Activated B cell treated with CpG ODN at 0.5 μM for 24 hours (primary cell): ENCODE data around the gene CCDC92B. TPM values are rescaled to one million over a fixed set of nuclear protein-coding genes. Genes with fewer than 3 reads are reported as not detected.

Experiments
- ATAC-seq: fragments of 200-7000 bp; cut with Tn5 transposase; one replicate; pipeline ENCODE4 v1.10.0; 2021; ENCODE audit warnings: low read depth, mild to moderate bottlenecking, moderate library complexity
- CTCF ChIA-PET: fragments of 350-600 bp; sonication (Branson Sonifier 250); formaldehyde crosslinking; loops from one replicate; lab custom pipeline; 2021; ENCODE audit warnings: antibody characterized with exemption; lab: Charles Lee
- POLR2A ChIA-PET: fragments of 350-600 bp; sonication (Branson Sonifier 250); formaldehyde crosslinking; loops from one replicate; lab custom pipeline; 2021; ENCODE audit warnings: antibody characterized with exemption; lab: Charles Lee
- DNase-seq: peaks from one replicate; pipeline ENCODE4 v3.0.0; 2022
- H3K27ac Mint-ChIP-seq: one replicate; pipeline ENCODE4 v1.8.0; 2020; ENCODE audit warnings: mixed read lengths
- H3K27me3 Mint-ChIP-seq: one replicate; pipeline ENCODE4 v1.8.0; 2021; ENCODE audit warnings: mixed read lengths
- H3K36me3 Mint-ChIP-seq: one replicate; pipeline ENCODE4 v1.8.0; 2021; ENCODE audit warnings: low read depth, mixed read lengths
- H3K4me1 Mint-ChIP-seq: one replicate; pipeline ENCODE4 v1.8.0; 2021; ENCODE audit warnings: mixed read lengths
- H3K4me3 Mint-ChIP-seq: one replicate; pipeline ENCODE4 v1.8.0; 2020; ENCODE audit warnings: mild to moderate bottlenecking, mixed read lengths
- H3K9me3 Mint-ChIP-seq: one replicate; pipeline ENCODE4 v1.8.0; 2020; ENCODE audit warnings: mixed read lengths
- intact Hi-C: fragments of 100-400 bp; cut with micrococcal nuclease; formaldehyde crosslinking; loops from one replicate; pipeline ENCODE4 v1.15.1; 2024
- total RNA-seq: library from RNA; stranded (reverse); gene quantifications from 2 replicates; pipeline ENCODE4 v1.2.3, GENCODE V29; 2022
- TF ChIP-seq, protein P1 (sequence below): fragments of 200-600 bp; IDR thresholded peaks from one replicate; pipeline ENCODE4 v1.8.0; 2022; ENCODE audit warnings: antibody characterized with exemption, mild to moderate bottlenecking

The CCDC92B gene
- total RNA-seq, 1 donor from 2014 or later = not detected

GRCh38 chr17:2796164-2797125, 47.0 kb upstream of the CCDC92B start, which contains the start of gene RAP1GAP2:
RAP1GAP2 (plus strand) TSS chr17:2796438; CDS start chr17:2796528, 90 bp downstream.
- H3K4me1 Mint-ChIP-seq = peaks cover 77% of the 10 kb centered on the region
- no peaks in the 10 kb centered on the region for H3K27me3 Mint-ChIP-seq
- H3K27ac Mint-ChIP-seq = peak within 1 kb of the TSS; percentile 20
- H3K4me3 Mint-ChIP-seq = peak within 1 kb of the TSS; percentile 72
- TF ChIP-seq, protein P1, sequence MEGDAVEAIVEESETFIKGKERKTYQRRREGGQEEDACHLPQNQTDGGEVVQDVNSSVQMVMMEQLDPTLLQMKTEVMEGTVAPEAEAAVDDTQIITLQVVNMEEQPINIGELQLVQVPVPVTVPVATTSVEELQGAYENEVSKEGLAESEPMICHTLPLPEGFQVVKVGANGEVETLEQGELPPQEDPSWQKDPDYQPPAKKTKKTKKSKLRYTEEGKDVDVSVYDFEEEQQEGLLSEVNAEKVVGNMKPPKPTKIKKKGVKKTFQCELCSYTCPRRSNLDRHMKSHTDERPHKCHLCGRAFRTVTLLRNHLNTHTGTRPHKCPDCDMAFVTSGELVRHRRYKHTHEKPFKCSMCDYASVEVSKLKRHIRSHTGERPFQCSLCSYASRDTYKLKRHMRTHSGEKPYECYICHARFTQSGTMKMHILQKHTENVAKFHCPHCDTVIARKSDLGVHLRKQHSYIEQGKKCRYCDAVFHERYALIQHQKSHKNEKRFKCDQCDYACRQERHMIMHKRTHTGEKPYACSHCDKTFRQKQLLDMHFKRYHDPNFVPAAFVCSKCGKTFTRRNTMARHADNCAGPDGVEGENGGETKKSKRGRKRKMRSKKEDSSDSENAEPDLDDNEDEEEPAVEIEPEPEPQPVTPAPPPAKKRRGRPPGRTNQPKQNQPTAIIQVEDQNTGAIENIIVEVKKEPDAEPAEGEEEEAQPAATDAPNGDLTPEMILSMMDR = no peak
- ChIA-PET CTCF (interaction anchor here (1.0 to 1.6 kb wide), 3 partner anchors 10 to 18 kb away, joined by 3 to 9 read pairs (median 8); no protein-coding TSS in a partner anchor), POLR2A (interaction anchor here (0.5 to 2.0 kb wide), 5 partner anchors 16 to 340 kb away, joined by 3 to 13 read pairs (median 5); no protein-coding TSS in a partner anchor)
- H3K36me3 Mint-ChIP-seq = peaks cover 7% of the 10 kb centered on the region
- ATAC-seq (peak; percentile 75), DNase-seq (peak; percentile 46)
- intact Hi-C loops = loop anchor here (1.0 kb wide), 1 partner anchor 18 kb away; no protein-coding TSS in a partner anchor
- no peaks in the 10 kb centered on the region for H3K9me3 Mint-ChIP-seq

DNA sequence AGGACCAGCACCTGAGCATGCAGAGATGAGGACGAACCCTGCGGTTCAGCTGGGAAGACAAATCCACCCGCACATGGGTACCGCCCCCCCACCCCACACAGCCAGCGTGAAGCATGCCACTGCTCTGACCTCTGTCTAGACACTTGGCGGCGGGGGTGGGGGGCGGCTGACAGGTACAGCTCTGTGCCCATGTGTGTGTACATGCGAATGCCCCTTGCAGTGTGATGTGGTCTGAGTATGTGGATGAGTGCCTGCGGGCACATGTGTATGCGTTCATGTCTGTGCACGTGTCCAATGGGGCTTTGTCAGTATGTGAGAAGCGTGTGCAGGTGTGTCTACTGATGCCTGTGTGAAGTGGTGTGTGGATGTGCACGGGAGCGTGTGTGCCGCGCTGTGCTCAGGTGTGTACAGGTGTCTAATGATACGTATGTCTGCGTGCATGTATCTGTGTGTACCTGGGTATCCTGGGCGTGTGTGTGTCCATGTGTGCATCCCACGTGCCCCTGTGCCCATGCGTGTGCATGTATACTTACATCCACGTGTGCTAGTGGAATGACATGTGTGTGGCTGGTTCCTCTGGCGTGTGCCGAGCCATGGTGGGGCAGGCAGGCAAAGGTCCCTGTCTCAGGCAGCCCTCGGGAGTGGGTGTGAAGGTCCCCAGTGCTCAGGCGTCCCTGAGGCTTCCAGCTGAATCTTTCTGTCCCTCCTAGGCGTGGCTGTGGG, 46.1 kb upstream of the CCDC92B start:
- Mint-ChIP-seq H3K27ac (peak overlapping the region; percentile 20), H3K36me3 (peaks cover 7% of the 10 kb centered on the region), H3K27me3 (no peaks in the 10 kb centered on the region), H3K4me3 (peak overlapping the region; percentile 72), H3K4me1 (peaks cover 85% of the 10 kb centered on the region), H3K9me3 (no peaks in the 10 kb centered on the region)
- ChIA-PET POLR2A (interaction anchor here (0.6 to 2.0 kb wide), 4 partner anchors 17 to 339 kb away, joined by 4 to 13 read pairs (median 6); no protein-coding TSS in a partner anchor), CTCF (interaction anchor here (1.0 to 1.5 kb wide), 2 partner anchors 10 to 19 kb away, joined by 3 to 8 read pairs; no protein-coding TSS in a partner anchor)
- TF ChIP-seq, protein P1 = no peak
- ATAC-seq (peak; percentile 1), DNase-seq (no peak)
- intact Hi-C loops = loop anchor here (1.0 kb wide), 1 partner anchor 19 kb away; no protein-coding TSS in a partner anchor

DNA sequence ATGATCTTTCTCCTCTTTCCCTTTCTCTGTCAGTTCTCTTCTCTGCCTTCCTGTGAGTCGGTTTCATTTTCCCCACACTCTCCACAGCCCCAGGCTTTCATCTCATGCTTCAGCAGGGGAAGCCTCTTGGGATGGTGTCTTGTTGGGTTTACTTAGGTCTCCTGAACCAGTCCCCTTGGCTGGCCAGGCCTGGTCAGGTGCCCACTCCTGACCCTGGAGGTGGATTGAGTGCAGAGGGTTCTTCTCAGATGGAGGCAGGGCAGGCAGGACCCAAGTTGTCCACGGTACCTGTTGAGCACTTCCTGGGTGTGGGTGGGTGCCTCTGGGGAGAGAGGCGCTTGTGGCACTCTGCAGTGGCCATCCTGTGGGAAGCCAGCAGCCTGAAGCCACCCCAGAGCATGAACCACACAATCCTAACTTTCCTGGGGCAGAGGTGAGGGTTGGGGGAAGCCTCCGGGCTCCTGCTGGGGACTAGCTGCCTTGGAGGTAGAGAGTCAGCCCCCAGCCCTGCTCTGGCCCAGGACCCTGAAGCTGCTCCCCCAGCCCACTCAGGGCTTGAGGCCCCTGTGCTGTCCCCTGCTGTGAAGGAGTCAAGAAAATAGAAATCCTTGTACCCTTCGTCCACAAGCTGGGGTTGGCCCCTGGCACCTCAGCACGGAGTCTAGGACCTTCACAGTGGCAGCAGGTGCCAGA, 44.8 kb upstream of the CCDC92B start:
- ChIA-PET CTCF (interaction anchor here (1.1 to 4.6 kb wide), 2 partner anchors 21 to 218 kb away, joined by 3 to 21 read pairs; no protein-coding TSS in a partner anchor), POLR2A (interaction anchor here (0.6 to 5.0 kb wide), 2 partner anchors 20 to 204 kb away, joined by 3 to 51 read pairs; no protein-coding TSS in a partner anchor)
- Mint-ChIP-seq H3K4me3 (peak overlapping the region; percentile 67), H3K27ac (no peak overlapping the region), H3K36me3 (peaks cover 2% of the 10 kb centered on the region), H3K9me3 (no peaks in the 10 kb centered on the region), H3K27me3 (no peaks in the 10 kb centered on the region), H3K4me1 (peaks cover 89% of the 10 kb centered on the region)
- no peak for ATAC-seq
- TF ChIP-seq, protein P1 = no peak
- intact Hi-C loops = no loop called here
- no peak for DNase-seq

DNA sequence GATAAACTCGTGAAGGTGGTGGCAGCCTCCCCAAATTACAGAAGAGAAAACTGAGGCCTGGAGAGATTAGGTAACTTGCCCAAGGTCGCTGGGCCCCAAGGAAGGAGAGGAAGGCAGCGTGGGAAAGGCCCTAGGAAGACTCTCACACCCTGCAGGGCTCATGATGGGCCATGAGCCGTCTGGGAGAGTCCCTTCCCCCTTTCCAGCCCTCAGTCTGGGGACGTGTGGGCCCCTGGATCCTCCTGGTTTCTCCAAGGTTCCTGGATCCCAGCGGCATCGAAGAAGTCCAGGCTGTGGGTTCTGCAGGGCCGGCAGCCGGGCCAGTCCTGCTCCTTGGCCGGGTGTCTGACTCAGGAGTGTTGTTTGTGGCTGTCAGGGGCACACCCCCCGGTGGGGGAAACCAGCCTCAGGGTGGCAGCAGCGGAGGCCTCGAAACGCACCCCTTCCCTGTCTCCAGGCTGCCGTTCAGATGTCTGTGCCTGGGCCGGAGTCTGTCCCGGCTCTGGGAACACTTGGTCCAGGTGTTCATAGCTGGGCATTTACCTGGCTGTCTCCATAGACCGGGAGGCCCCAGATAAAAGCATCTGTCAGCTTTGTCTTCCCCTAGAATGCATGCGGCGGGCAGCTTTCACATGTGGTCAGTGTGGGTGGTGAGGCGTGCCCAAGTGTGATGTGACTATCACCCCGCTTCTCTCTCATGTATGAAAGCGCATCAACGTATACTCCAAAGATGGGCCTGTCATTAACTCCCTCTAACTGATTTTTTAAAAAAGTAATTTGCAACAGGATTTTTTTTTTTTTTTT, 43.1 kb upstream of the CCDC92B start:
- peaks cover 79% of the 10 kb centered on the region for H3K4me1 Mint-ChIP-seq
- H3K4me3 Mint-ChIP-seq = peak overlapping the region; percentile 41
- no peaks in the 10 kb centered on the region for H3K27me3 Mint-ChIP-seq
- no peaks in the 10 kb centered on the region for H3K36me3 Mint-ChIP-seq
- no peak overlapping the region for H3K27ac Mint-ChIP-seq
- TF ChIP-seq, protein P1 = no peak
- intact Hi-C loops = no loop called here
- ChIA-PET CTCF (interaction anchor here (0.9 to 4.6 kb wide), 3 partner anchors 23 to 220 kb away, joined by 3 to 21 read pairs (median 4); no protein-coding TSS in a partner anchor), POLR2A (interaction anchor here (0.5 to 5.0 kb wide), 6 partner anchors 22 to 219 kb away, joined by 3 to 51 read pairs (median 6); no protein-coding TSS in a partner anchor)
- no peak for ATAC-seq
- H3K9me3 Mint-ChIP-seq = no peaks in the 10 kb centered on the region
- no peak for DNase-seq
